ENCODE data around the gene ZMYND15. TPM values are rescaled to one million over a fixed set of nuclear protein-coding genes. Genes with fewer than 3 reads are reported as not detected.
A peak's percentile ranks its signal among the peaks of the same experiment; 100 is the strongest.

Gene ZMYND15
- total and polyA plus RNA-seq, 2 of the 13 experiments (the other 11 are each of a cell fraction or from before 2014, with no cell fraction given), result 0.24 to 2.7 TPM

- TF ChIP-seq TMF1 (CRISPR knock-in tag; IDR thresholded peaks at IDR 0.05; ENCODE audit: low read depth) (no peak), ZNF678 (CRISPR knock-in tag; IDR thresholded peaks at IDR 0.05) (0 out of 2 replicates have a peak, but pooled peaks have one; percentile 74), KAT2B (IDR thresholded peaks at IDR 0.05; ENCODE audit: borderline replicate concordance, low read depth, low read length) (no peak), SMAD3 (CRISPR knock-in tag; IDR thresholded peaks at IDR 0.05) (peak; percentile 92), SYNCRIP (IDR thresholded peaks at IDR 0.05; ENCODE audit: insufficient read depth, low read depth, low read length) (no peak), ZNF580 (CRISPR knock-in tag; IDR thresholded peaks at IDR 0.05; ENCODE audit: borderline replicate concordance, low read depth) (peak; percentile 93; the same call in 1 of the 2 replicates), SNAPC5 (CRISPR knock-in tag; IDR thresholded peaks at IDR 0.05; ENCODE audit: borderline replicate concordance) (peak; percentile 78; the same call in 1 of the 2 replicates), MTA3 (CRISPR knock-in tag; IDR thresholded peaks at IDR 0.05) (no peak), KLF16 (CRISPR knock-in tag; IDR thresholded peaks at IDR 0.05) (peak in 1 of 2 experiments; percentile 93; a peak in 2 of 4 replicates), PAF1 (CRISPR knock-in tag; IDR thresholded peaks at IDR 0.05) (0 out of 2 replicates have a peak, but pooled peaks have one; percentile 54), KDM4B (CRISPR knock-in tag; IDR thresholded peaks at IDR 0.05) (peak; percentile 67; the same call in 1 of the 2 replicates), NCOA2 (CRISPR knock-in tag; IDR thresholded peaks at IDR 0.05) (peak; percentile 89), TBP (CRISPR knock-in tag; IDR thresholded peaks at IDR 0.05) (no peak; the same call in 1 of the 2 replicates), HOXA5 (CRISPR knock-in tag; IDR thresholded peaks at IDR 0.05) (peak; percentile 81; the same call in 1 of the 2 replicates), AFF4 (CRISPR knock-in tag; IDR thresholded peaks at IDR 0.05) (no peak), ZBTB33 (CRISPR knock-in tag; IDR thresholded peaks at IDR 0.05) (peak; percentile 49; the same call in 1 of the 2 replicates), TGIF2 (CRISPR knock-in tag; IDR thresholded peaks at IDR 0.05) (peak; percentile 99), SPEN (CRISPR knock-in tag; IDR thresholded peaks at IDR 0.05; ENCODE audit: low read depth) (peak; percentile 78; the same call in 1 of the 2 replicates), ZNF350 (CRISPR knock-in tag; IDR thresholded peaks at IDR 0.05; ENCODE audit: borderline replicate concordance, low read depth) (peak; percentile 86), YEATS4 (CRISPR knock-in tag; IDR thresholded peaks at IDR 0.05; ENCODE audit: borderline replicate concordance) (peak; percentile 91), KDM2A (CRISPR knock-in tag; IDR thresholded peaks at IDR 0.05; ENCODE audit: borderline replicate concordance, low read depth) (no peak), GMEB1 (CRISPR knock-in tag; IDR thresholded peaks at IDR 0.05; ENCODE audit: borderline replicate concordance) (peak; percentile 13; the same call in 1 of the 2 replicates), POLR2A (IDR thresholded peaks at IDR 0.05; ENCODE audit: insufficient read depth in 1 of 2, low read depth in 2 of 2, low read length in 2 of 2) (peak; percentile 53 to 96)
Observed at GRCh38 chr17:4771519-4772234, 32.0 kb downstream of the ZMYND15 start, which contains the start of gene TM4SF5 (continued).
